Lung (tissue), 12 donors: ENCODE results near the gene HOXB5. TPM values are rescaled to one million over a fixed set of nuclear protein-coding genes. Genes with fewer than 3 reads are reported as not detected.
A peak's percentile ranks its signal among the peaks of the same experiment; 100 is the strongest.

Source experiments
- ATAC-seq: fragments of 200-7000 bp; cut with Tn5 transposase; one replicate; pipeline ENCODE4 v1.9.1; 2020; ENCODE audit warnings: moderate number of reproducible peaks; ENCODE audit not compliant: insufficient read depth, low FRiP score
- DNase-seq, 3 donors: peaks; one replicate each; pipeline ENCODE4 v3.0.0-alpha.2; 2013 to 2017
- H3K27ac ChIP-seq, 2 donors: one replicate each; pipeline ENCODE4 v1.5.1; 2013; ENCODE audit warnings: mild to moderate bottlenecking in 2 of 2, moderate library complexity in 2 of 2, control low read depth in 1 of 2, inconsistent platforms in 1 of 2, low read depth in 1 of 2, low read length in 1 of 2
- H3K27me3 ChIP-seq, 3 donors: one replicate each; pipeline ENCODE4 v1.5.1; 2013; ENCODE audit warnings: low read length in 2 of 3; ENCODE audit not compliant: control insufficient read depth in 3 of 3, insufficient read depth in 3 of 3
- H3K36me3 ChIP-seq, 4 donors: one replicate each; pipeline ENCODE4 v1.5.1; 2013; ENCODE audit warnings: low read length in 4 of 4, mild to moderate bottlenecking in 1 of 4, moderate library complexity in 1 of 4; ENCODE audit not compliant: control insufficient read depth in 4 of 4, insufficient read depth in 4 of 4
- H3K4me1 ChIP-seq, 5 donors: one replicate each; pipeline ENCODE4 v1.5.1; 2013; ENCODE audit warnings: low read length in 5 of 5, mild to moderate bottlenecking in 2 of 5, moderate library complexity in 1 of 5; ENCODE audit not compliant: control insufficient read depth in 5 of 5, insufficient read depth in 5 of 5
- H3K4me3 ChIP-seq: one replicate; pipeline ENCODE4 v1.5.1; 2013; ENCODE audit warnings: mild to moderate bottlenecking, control low read depth, moderate library complexity
- H3K9ac ChIP-seq, 2 donors: one replicate each; pipeline ENCODE4 v1.5.1; 2013; ENCODE audit warnings: low read length in 2 of 2, control low read depth in 1 of 2; ENCODE audit not compliant: insufficient read depth in 1 of 2
- H3K9me3 ChIP-seq, 4 donors: one replicate each; pipeline ENCODE4 v1.5.1; 2013; ENCODE audit warnings: low read length in 3 of 4, mild to moderate bottlenecking in 1 of 4, moderate library complexity in 1 of 4; ENCODE audit not compliant: control insufficient read depth in 4 of 4, insufficient read depth in 3 of 4
- WGBS, 2 donors: extraction: QIAGEN DNeasy Blood & Tissue Kit; methylation state at CpG; one replicate each; pipeline ENCODE4 v1.1.7; 2013; 5-methylcytosine and 5-hydroxymethylcytosine counted together
- polyA plus RNA-seq, 2 donors: library from polyadenylated mRNA; stranded (reverse); fragments of 200-250 nt; gene quantifications; one replicate each; pipeline ENCODE4 v1.2.1, GENCODE V29; 2013
- total RNA-seq, 2 donors: library from RNA; depleted of rRNA in 1 of 2; stranded (reverse); fragments of >200 nt in 1 of 2; gene quantifications; one replicate each; pipeline ENCODE4 v1.2.1, GENCODE V29; 2014 to 2021
- TF ChIP-seq, protein P1 (sequence below): IDR thresholded peaks from 2 replicates; pipeline ENCODE4 v1.5.1; 2012; ENCODE audit warnings: mild to moderate bottlenecking; ENCODE audit errors: control extremely low read depth, extremely low read depth
- donor health status: control.
- donor health status: control.
- donor health status: Bipolar disorder and iron deficiency.
- donor health status: healthy.
- donor health status: DM: yes; HTN: yes; CAD: no.

Gene HOXB5
- total and polyA plus RNA-seq, 4 donors, result 1.8 to 2.9 (median 2.2) TPM

DNA sequence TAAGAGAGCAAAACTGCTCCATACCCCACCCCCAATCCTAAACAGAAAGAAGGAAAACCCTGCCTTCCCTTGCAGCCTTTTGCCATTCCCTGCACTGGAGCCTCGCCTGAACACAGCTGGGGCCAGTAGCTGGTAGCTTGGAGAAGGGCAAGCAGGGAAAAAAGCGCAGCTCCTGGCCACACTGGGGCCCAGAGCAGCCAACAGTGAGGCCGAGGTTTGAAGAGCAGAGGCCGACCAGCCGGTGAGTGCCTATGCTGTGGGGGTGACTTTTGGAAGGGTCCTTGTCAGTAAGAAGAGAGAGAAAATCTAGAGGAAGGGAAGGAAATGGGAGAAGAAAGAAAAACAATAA is 35.8 kb upstream of the HOXB5 start:
- Histone ChIP-seq H3K4me1 (peaks cover 0 to 14% (median 12%) of the 10 kb centered on the region in 5 donors), H3K9ac (no peak overlapping the region), H3K4me3 (no peak overlapping the region), H3K9me3 (peaks cover 0 to 4% (median 0%) of the 10 kb centered on the region in 4 donors), H3K27ac (no peak overlapping the region), H3K36me3 (no peaks in the 10 kb centered on the region), H3K27me3 (peaks cover 22 to 88% (median 84%) of the 10 kb centered on the region in 3 donors)
- TF ChIP-seq, protein P1, sequence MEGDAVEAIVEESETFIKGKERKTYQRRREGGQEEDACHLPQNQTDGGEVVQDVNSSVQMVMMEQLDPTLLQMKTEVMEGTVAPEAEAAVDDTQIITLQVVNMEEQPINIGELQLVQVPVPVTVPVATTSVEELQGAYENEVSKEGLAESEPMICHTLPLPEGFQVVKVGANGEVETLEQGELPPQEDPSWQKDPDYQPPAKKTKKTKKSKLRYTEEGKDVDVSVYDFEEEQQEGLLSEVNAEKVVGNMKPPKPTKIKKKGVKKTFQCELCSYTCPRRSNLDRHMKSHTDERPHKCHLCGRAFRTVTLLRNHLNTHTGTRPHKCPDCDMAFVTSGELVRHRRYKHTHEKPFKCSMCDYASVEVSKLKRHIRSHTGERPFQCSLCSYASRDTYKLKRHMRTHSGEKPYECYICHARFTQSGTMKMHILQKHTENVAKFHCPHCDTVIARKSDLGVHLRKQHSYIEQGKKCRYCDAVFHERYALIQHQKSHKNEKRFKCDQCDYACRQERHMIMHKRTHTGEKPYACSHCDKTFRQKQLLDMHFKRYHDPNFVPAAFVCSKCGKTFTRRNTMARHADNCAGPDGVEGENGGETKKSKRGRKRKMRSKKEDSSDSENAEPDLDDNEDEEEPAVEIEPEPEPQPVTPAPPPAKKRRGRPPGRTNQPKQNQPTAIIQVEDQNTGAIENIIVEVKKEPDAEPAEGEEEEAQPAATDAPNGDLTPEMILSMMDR, result no peak
- 40 to 66% methylated on average over 5 of the region's 5 CpGs for WGBS, 2 donors
- ATAC-seq (no peak), DNase-seq (peak in 1 of 3 donors; percentile 2)

DNA sequence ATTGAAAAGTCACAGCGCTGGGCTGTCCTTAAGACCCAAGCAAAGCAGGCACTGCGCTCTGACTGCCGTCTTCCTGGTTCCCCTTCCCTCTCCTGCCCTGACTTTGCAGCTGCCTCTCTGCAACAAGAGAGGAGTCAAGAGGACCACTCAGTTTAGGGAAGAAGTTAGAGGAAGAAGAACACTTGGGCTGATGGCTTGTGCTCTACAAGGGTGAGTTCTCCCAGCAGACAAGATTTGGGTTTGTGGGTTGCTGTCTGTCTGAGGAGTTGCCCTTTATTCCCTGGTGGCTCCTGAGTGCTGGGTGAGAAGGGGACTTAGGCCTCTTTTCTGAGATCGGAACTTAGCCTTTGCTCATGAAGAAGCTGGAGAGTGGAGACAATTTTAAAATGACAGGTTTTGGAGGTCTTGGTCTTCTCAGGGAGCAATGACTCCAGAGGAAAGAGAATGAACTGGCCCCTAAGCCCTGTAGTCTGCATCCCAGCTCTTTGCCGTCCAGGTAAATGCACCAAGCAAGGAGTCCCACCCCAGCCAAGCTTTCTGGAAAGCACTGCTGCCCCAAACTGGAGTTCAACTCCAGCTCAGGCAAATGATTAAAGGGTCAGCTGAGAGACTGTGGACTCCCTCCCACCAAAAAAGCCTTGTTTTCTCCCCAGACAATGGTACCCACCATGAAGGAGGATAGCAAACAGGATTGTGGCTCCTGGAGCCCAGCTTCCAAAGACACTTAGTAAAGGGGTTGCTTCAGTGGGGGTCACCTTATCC is 35.3 kb upstream of the HOXB5 start:
- Histone ChIP-seq H3K4me3 (no peak overlapping the region), H3K27me3 (peaks cover 22 to 90% (median 84%) of the 10 kb centered on the region in 3 donors), H3K36me3 (no peaks in the 10 kb centered on the region), H3K9me3 (peaks cover 0 to 4% (median 0%) of the 10 kb centered on the region in 4 donors), H3K27ac (no peak overlapping the region), H3K9ac (no peak overlapping the region), H3K4me1 (peaks cover 0 to 14% (median 12%) of the 10 kb centered on the region in 5 donors)
- TF ChIP-seq, protein P1, result no peak
- no peak for ATAC-seq
- no peak for DNase-seq
- 28 to 29% methylated on average over 5 of the region's 5 CpGs for WGBS, 2 donors

DNA sequence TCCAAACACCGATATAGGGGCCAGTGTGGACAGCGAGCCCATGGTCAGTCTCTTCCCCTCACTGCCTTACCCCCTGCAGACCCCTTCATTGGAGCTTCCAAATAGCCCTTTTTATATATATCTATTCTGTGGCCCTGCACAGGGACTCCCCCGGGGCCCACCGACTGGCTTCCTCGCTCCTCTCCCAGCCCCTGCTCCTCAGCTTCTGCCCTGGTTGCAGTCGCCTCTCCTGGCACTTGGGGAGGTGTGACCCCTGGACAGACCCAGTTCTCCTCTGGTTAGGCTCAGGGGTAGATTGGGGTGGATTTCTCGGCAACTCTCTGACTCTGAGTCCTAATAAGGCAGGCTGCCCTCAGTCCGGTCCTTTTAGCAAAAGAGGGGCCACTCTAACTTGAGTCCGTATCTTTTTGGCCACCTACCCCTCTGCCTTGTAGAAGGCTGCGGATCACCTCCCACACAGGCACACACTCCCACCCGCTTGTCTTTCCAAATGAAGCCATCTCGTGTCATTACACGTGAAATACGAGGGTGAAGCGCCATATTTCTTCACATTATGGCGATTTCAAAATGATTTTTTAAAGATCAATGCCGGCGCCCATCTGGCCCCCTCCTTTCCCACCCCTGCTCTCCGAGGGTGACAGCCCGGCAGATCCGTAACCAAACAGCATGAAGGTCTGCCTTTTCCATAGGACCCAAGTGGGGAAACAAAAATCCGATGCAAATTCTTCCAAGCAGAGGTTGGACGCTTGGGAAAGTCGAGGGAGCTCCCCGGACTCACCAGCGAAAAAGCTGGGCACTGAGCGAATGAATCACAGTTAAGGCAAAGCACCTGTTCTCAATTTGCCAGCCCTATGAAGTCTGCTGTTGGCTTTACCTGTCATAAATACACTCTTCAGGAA is 34.3 kb upstream of the HOXB5 start:
- Histone ChIP-seq H3K36me3 (no peaks in the 10 kb centered on the region), H3K4me3 (no peak overlapping the region), H3K27ac (no peak overlapping the region), H3K9me3 (peaks cover 0 to 6% (median 0%) of the 10 kb centered on the region in 4 donors), H3K4me1 (peaks cover 0 to 14% (median 12%) of the 10 kb centered on the region in 5 donors), H3K27me3 (peaks cover 17 to 91% (median 85%) of the 10 kb centered on the region in 3 donors), H3K9ac (no peak overlapping the region)
- ATAC-seq, result no peak
- no peak for DNase-seq
- 31 to 56% methylated on average over 27 of the region's 27 CpGs for WGBS, 2 donors
- TF ChIP-seq, protein P1, result no peak
